Upper lobe of left lung (tissue), 6 donors: Measurements from ENCODE around the gene ADGRL1. TPM values are rescaled to one million over a fixed set of nuclear protein-coding genes. Genes with fewer than 3 reads are reported as not detected.

Source experiments
- ATAC-seq, 2 donors: fragments of 200-7000 bp; cut with Tn5 transposase; one replicate each; pipeline ENCODE4 v1.9.1; 2022; ENCODE audit warnings: mild to moderate bottlenecking in 2 of 2, moderate library complexity in 2 of 2; ENCODE audit not compliant: low FRiP score in 2 of 2
- DNase-seq, 2 donors: peaks; one replicate each; pipeline ENCODE4 v3.0.0-alpha.2; 2019 to 2020
- H3K27ac ChIP-seq, 4 donors: fragments of 200-600 bp; sonication (generic); one replicate each; pipeline ENCODE4 v1.5.1; 2016 to 2019
- H3K27me3 ChIP-seq, 4 donors: fragments of 200-600 bp; sonication (generic); one replicate each; pipeline ENCODE4 v1.5.1; 2017 to 2019
- H3K36me3 ChIP-seq, 4 donors: fragments of 200-600 bp; sonication (generic); one replicate each; pipeline ENCODE4 v1.5.1; 2016 to 2019
- H3K4me1 ChIP-seq, 4 donors: fragments of 200-600 bp; sonication (generic); one replicate each; pipeline ENCODE4 v1.5.1; 2018 to 2019
- H3K4me3 ChIP-seq, 4 donors: fragments of 200-600 bp; sonication (generic); one replicate each; pipeline ENCODE4 v1.5.1; 2017 to 2019; ENCODE audit warnings: mild to moderate bottlenecking in 2 of 4, moderate library complexity in 1 of 4
- H3K9me3 ChIP-seq, 4 donors: fragments of 200-600 bp; sonication (generic); one replicate each; pipeline ENCODE4 v1.5.1; 2018 to 2019
- CTCF ChIP-seq, 6 experiments: fragments of 450-650 bp in 4 of 6; fragments of 200-600 bp in 2 of 6; sonication (generic) in 2 of 6; IDR thresholded peaks; one replicate each; pipeline ENCODE4 v1.5.1; 2016 to 2019; ENCODE audit warnings: antibody characterized with exemption in 6 of 6
- EP300 ChIP-seq, 4 donors: sonication (generic); formaldehyde crosslinking; IDR thresholded peaks; one replicate each; pipeline ENCODE4 v1.5.1; 2017; ENCODE audit warnings: antibody characterized with exemption in 4 of 4, control low read depth in 2 of 4
- POLR2A ChIP-seq, 4 donors: fragments of 450-650 bp; IDR thresholded peaks; one replicate each; pipeline ENCODE4 v1.5.1; 2016 to 2017; ENCODE audit warnings: antibody characterized with exemption in 4 of 4, mild to moderate bottlenecking in 2 of 4
- POLR2AphosphoS5 ChIP-seq, 2 donors: sonication (generic); formaldehyde crosslinking; IDR thresholded peaks; one replicate each; pipeline ENCODE4 v1.5.1; 2017; ENCODE audit warnings: antibody characterized with exemption in 2 of 2
- WGBS, 2 donors: methylation state at CpG; one replicate each; pipeline ENCODE4 v1.1.5; 2017 to 2018; 5-methylcytosine and 5-hydroxymethylcytosine counted together
- total RNA-seq, 6 donors: library from RNA; depleted of rRNA in 4 of 6; stranded (reverse); fragments of >200 nt in 4 of 6; gene quantifications; one replicate each; pipeline versions ENCODE4 v1.1.0 to v1.2.1, GENCODE V29; 2016 to 2021
- donor health status: DM: no; HTN: no; CAD: no; lungs with moderate emphysema.
- donor health status: DM: no; HTN: yes; CAD: no; lungs with severe emphysema.

ADGRL1 gene
- total RNA-seq, 6 donors from 2014 or later: 23.5 to 33.2 (median 27.4) TPM

GRCh38 chr19:14119146-14119545 is 86.8 kb downstream of the ADGRL1 start:
- Histone ChIP-seq H3K4me1 (peaks cover 41 to 50% (median 45%) of the 10 kb centered on the region in 4 donors), H3K4me3 (peak overlapping the region in 3 of 4 donors; percentile 88 to 97 (median 92)), H3K9me3 (no peaks in the 10 kb centered on the region), H3K27me3 (no peaks in the 10 kb centered on the region), H3K36me3 (no peaks in the 10 kb centered on the region), H3K27ac (peak overlapping the region; percentile 95 to 98 (median 98))
- WGBS, 2 donors: 52 to 53% methylated on average over 3 of the region's 3 CpGs
- TF ChIP-seq CTCF (IDR thresholded peaks at IDR 0.05) (no peak), POLR2AphosphoS5 (IDR thresholded peaks at IDR 0.05) (no peak), POLR2A (IDR thresholded peaks at IDR 0.05) (no peak), EP300 (IDR thresholded peaks at IDR 0.05) (no peak)
- DNase-seq: no peak
- ATAC-seq: no peak

- Histone ChIP-seq H3K4me3 (peak overlapping the region; percentile 54 to 97 (median 90)), H3K9me3 (no peaks in the 10 kb centered on the region), H3K27ac (peak overlapping the region; percentile 95 to 98 (median 98)), H3K4me1 (peaks cover 48 to 56% (median 50%) of the 10 kb centered on the region in 4 donors), H3K27me3 (no peaks in the 10 kb centered on the region), H3K36me3 (no peaks in the 10 kb centered on the region)
- peak in 1 of 2 donors; percentile 96 for DNase-seq
- peak in 1 of 4 donors; percentile 60 for TF ChIP-seq EP300 (IDR thresholded peaks at IDR 0.05)
- TF ChIP-seq POLR2A (IDR thresholded peaks at IDR 0.05): peak in 3 of 4 donors; percentile 55 to 82 (median 79)
- peak in 3 of 6 experiments; percentile 4 to 33 (median 17) for TF ChIP-seq CTCF (IDR thresholded peaks at IDR 0.05)
- TF ChIP-seq POLR2AphosphoS5 (IDR thresholded peaks at IDR 0.05): peak; percentile 83 to 91
- 4 to 5% methylated on average over 18 to 21 of the region's 61 CpGs for WGBS, 2 donors
- peak; percentile 64 to 70 for ATAC-seq
These were observed 87.6 kb downstream of the ADGRL1 start for GRCh38 chr19:14118165-14119051.

- peak; percentile 99 to 100 for DNase-seq
- no CpG with 5 or more reads among the region's 67 CpGs for WGBS, 2 donors
- peak in 1 of 2 donors; percentile 72 for TF ChIP-seq POLR2AphosphoS5 (IDR thresholded peaks at IDR 0.05)
- TF ChIP-seq EP300 (IDR thresholded peaks at IDR 0.05): no peak
- TF ChIP-seq POLR2A (IDR thresholded peaks at IDR 0.05): peak in 1 of 4 donors; percentile 43
- Histone ChIP-seq H3K27ac (peak within 1 kb of the TSS; percentile 95 to 98 (median 98)), H3K4me3 (peak within 1 kb of the TSS; percentile 88 to 97 (median 94)), H3K4me1 (peaks cover 55 to 63% (median 57%) of the 10 kb centered on the region in 4 donors), H3K36me3 (no peaks in the 10 kb centered on the region), H3K27me3 (no peaks in the 10 kb centered on the region), H3K9me3 (no peaks in the 10 kb centered on the region)
- ATAC-seq: peak; percentile 97
These were observed 88.3 kb downstream of the ADGRL1 start, which contains the start of gene PRKACA for GRCh38 chr19:14117668-14118164. PRKACA (minus strand) TSS chr19:14117762; CDS start chr19:14117547, 215 bp downstream.

- H3K4me1 ChIP-seq: peaks cover 62 to 70% (median 64%) of the 10 kb centered on the region in 4 donors
- ATAC-seq: no peak
- H3K27me3 ChIP-seq: no peaks in the 10 kb centered on the region
- TF ChIP-seq EP300 (IDR thresholded peaks at IDR 0.05) (no peak), CTCF (IDR thresholded peaks at IDR 0.05) (no peak), POLR2A (IDR thresholded peaks at IDR 0.05) (no peak), POLR2AphosphoS5 (IDR thresholded peaks at IDR 0.05) (no peak)
- H3K9me3 ChIP-seq: no peaks in the 10 kb centered on the region
- H3K4me3 ChIP-seq: peak overlapping the region; percentile 88 to 97 (median 94)
- peak in 1 of 2 donors; percentile 33 for DNase-seq
- no peaks in the 10 kb centered on the region for H3K36me3 ChIP-seq
- H3K27ac ChIP-seq: peak overlapping the region; percentile 71 to 98 (median 90)
- WGBS, 2 donors: 0 to 3% methylated on average over 9 to 17 of the region's 33 CpGs
These were observed 88.9 kb downstream of the ADGRL1 start for GRCh38 chr19:14116918-14117578.
